ENCODE results near the gene CPSF4. TPM values are rescaled to one million over a fixed set of nuclear protein-coding genes. Genes with fewer than 3 reads are reported as not detected.

Gene CPSF4
- total RNA-seq, 2 donors from 2014 or later = 59.2 to 65.9 TPM

GRCh38 chr7:99398891-99399445 lies 39.8 kb upstream of the CPSF4 start:
- no peaks in the 10 kb centered on the region for H3K9me3 Mint-ChIP-seq
- H3K27ac Mint-ChIP-seq = peak overlapping the region; percentile 76
- no peaks in the 10 kb centered on the region for H3K27me3 Mint-ChIP-seq (ENCODE audit: low read depth)
- peaks cover 11 to 35% of the 10 kb centered on the region in 2 donors for H3K36me3 Mint-ChIP-seq (ENCODE audit: insufficient read depth in 2 of 2)
- no peak for DNase-seq
- no peak overlapping the region for H3K4me3 Mint-ChIP-seq
- peaks cover 2% of the 10 kb centered on the region for H3K4me1 Mint-ChIP-seq (ENCODE audit: low read depth)
- peak in 1 of 2 donors; percentile 4 for ATAC-seq (replicated peaks in 1 of 2)

GRCh38 chr7:99399597-99399996 lies 39.1 kb upstream of the CPSF4 start:
- Mint-ChIP-seq H3K27me3 (ENCODE audit: low read depth) (no peaks in the 10 kb centered on the region), H3K4me3 (no peak overlapping the region), H3K27ac (no peak overlapping the region), H3K4me1 (ENCODE audit: low read depth) (peaks cover 6% of the 10 kb centered on the region), H3K36me3 (ENCODE audit: insufficient read depth in 2 of 2) (peaks cover 14 to 32% of the 10 kb centered on the region in 2 donors), H3K9me3 (no peaks in the 10 kb centered on the region)
- no peak for DNase-seq
- peak in 1 of 2 donors; percentile 1 for ATAC-seq (replicated peaks in 1 of 2)

- Mint-ChIP-seq H3K27ac (peak overlapping the region; percentile 19), H3K36me3 (ENCODE audit: insufficient read depth in 2 of 2) (peaks cover 16 to 37% of the 10 kb centered on the region in 2 donors), H3K9me3 (no peaks in the 10 kb centered on the region), H3K27me3 (ENCODE audit: low read depth) (no peaks in the 10 kb centered on the region), H3K4me3 (no peak overlapping the region), H3K4me1 (ENCODE audit: low read depth) (peaks cover 38% of the 10 kb centered on the region)
- no peak for DNase-seq
- no peak for ATAC-seq (replicated peaks in 1 of 2)
Measured at GRCh38 chr7:99402854-99403253, 35.9 kb upstream of the CPSF4 start.

GRCh38 chr7:99403764-99404163 lies 35.0 kb upstream of the CPSF4 start:
- Mint-ChIP-seq H3K9me3 (no peaks in the 10 kb centered on the region), H3K4me1 (ENCODE audit: low read depth) (peaks cover 38% of the 10 kb centered on the region), H3K36me3 (ENCODE audit: insufficient read depth in 2 of 2) (peaks cover 16 to 29% of the 10 kb centered on the region in 2 donors), H3K27me3 (ENCODE audit: low read depth) (no peaks in the 10 kb centered on the region), H3K27ac (no peak overlapping the region), H3K4me3 (no peak overlapping the region)
- no peak for ATAC-seq (replicated peaks in 1 of 2)
- DNase-seq = no peak

- DNase-seq (no peak), ATAC-seq (replicated peaks in 1 of 2) (no peak)
Measured at GRCh38 chr7:99404235-99404976, 34.3 kb upstream of the CPSF4 start.

GRCh38 chr7:99404977-99405320 lies 33.8 kb upstream of the CPSF4 start:
- H3K27me3 Mint-ChIP-seq (ENCODE audit: low read depth) = no peaks in the 10 kb centered on the region
- H3K36me3 Mint-ChIP-seq (ENCODE audit: insufficient read depth in 2 of 2) = peaks cover 19 to 34% of the 10 kb centered on the region in 2 donors
- H3K9me3 Mint-ChIP-seq = no peaks in the 10 kb centered on the region
- H3K27ac Mint-ChIP-seq = no peak overlapping the region
- no peak overlapping the region for H3K4me3 Mint-ChIP-seq
- ATAC-seq (replicated peaks in 1 of 2) (no peak), DNase-seq (no peak)
- H3K4me1 Mint-ChIP-seq (ENCODE audit: low read depth) = peaks cover 41% of the 10 kb centered on the region

More at GRCh38 chr7:99404235-99404976, 34.3 kb upstream of the CPSF4 start:
- Mint-ChIP-seq H3K27ac (no peak overlapping the region), H3K4me1 (ENCODE audit: low read depth) (peaks cover 38% of the 10 kb centered on the region), H3K4me3 (no peak overlapping the region), H3K9me3 (no peaks in the 10 kb centered on the region), H3K36me3 (ENCODE audit: insufficient read depth in 2 of 2) (peaks cover 19 to 33% of the 10 kb centered on the region in 2 donors), H3K27me3 (ENCODE audit: low read depth) (no peaks in the 10 kb centered on the region)

- H3K4me1 Mint-ChIP-seq (ENCODE audit: low read depth) = peaks cover 52% of the 10 kb centered on the region
- H3K9me3 Mint-ChIP-seq = no peaks in the 10 kb centered on the region
- H3K27ac Mint-ChIP-seq = peak overlapping the region; percentile 94
- DNase-seq (no peak), ATAC-seq (replicated peaks in 1 of 2) (no peak)
- H3K36me3 Mint-ChIP-seq (ENCODE audit: insufficient read depth in 2 of 2) = peaks cover 21 to 32% of the 10 kb centered on the region in 2 donors
- H3K27me3 Mint-ChIP-seq (ENCODE audit: low read depth) = no peaks in the 10 kb centered on the region
- peak overlapping the region; percentile 95 for H3K4me3 Mint-ChIP-seq
Measured at GRCh38 chr7:99406557-99406956, 32.2 kb upstream of the CPSF4 start.

GRCh38 chr7:99407872-99408378 lies 30.8 kb upstream of the CPSF4 start:
- H3K36me3 Mint-ChIP-seq (ENCODE audit: insufficient read depth in 2 of 2) = peaks cover 22 to 29% of the 10 kb centered on the region in 2 donors
- H3K4me3 Mint-ChIP-seq = peak overlapping the region; percentile 95
- peak overlapping the region; percentile 94 for H3K27ac Mint-ChIP-seq
- DNase-seq (peak; percentile 37 to 41), ATAC-seq (replicated peaks in 1 of 2) (peak; percentile 6 to 21)
- H3K9me3 Mint-ChIP-seq = no peaks in the 10 kb centered on the region
- H3K27me3 Mint-ChIP-seq (ENCODE audit: low read depth) = no peaks in the 10 kb centered on the region
- peaks cover 52% of the 10 kb centered on the region for H3K4me1 Mint-ChIP-seq (ENCODE audit: low read depth)

- peak; percentile 90 to 95 for DNase-seq
- ATAC-seq (replicated peaks in 1 of 2) = peak; percentile 88 to 89
- Mint-ChIP-seq H3K36me3 (ENCODE audit: insufficient read depth in 2 of 2) (peaks cover 22 to 27% of the 10 kb centered on the region in 2 donors), H3K4me3 (peak within 1 kb of the TSS; percentile 95), H3K27me3 (ENCODE audit: low read depth) (no peaks in the 10 kb centered on the region), H3K4me1 (ENCODE audit: low read depth) (peaks cover 52% of the 10 kb centered on the region), H3K27ac (peak within 1 kb of the TSS; percentile 94), H3K9me3 (no peaks in the 10 kb centered on the region)
Measured at GRCh38 chr7:99408379-99409191, 30.2 kb upstream of the CPSF4 start, which contains the start of the genes BUD31 and PDAP1. BUD31 (plus strand) TSS chr7:99408969; CDS start chr7:99411093, 2,124 bp downstream. PDAP1 (minus strand) TSS chr7:99408597; CDS start chr7:99408548, 49 bp downstream.

- Mint-ChIP-seq H3K9me3 (no peaks in the 10 kb centered on the region), H3K27ac (peak overlapping the region; percentile 94), H3K4me3 (peak overlapping the region; percentile 95), H3K36me3 (ENCODE audit: insufficient read depth in 2 of 2) (peaks cover 20 to 27% of the 10 kb centered on the region in 2 donors), H3K27me3 (ENCODE audit: low read depth) (no peaks in the 10 kb centered on the region), H3K4me1 (ENCODE audit: low read depth) (peaks cover 47% of the 10 kb centered on the region)
- ATAC-seq (replicated peaks in 1 of 2) = peak; percentile 10
- peak in 1 of 2 donors; percentile 21 for DNase-seq
Measured at GRCh38 chr7:99409192-99409572, 29.6 kb upstream of the CPSF4 start.

GRCh38 chr7:99409806-99410205 lies 28.9 kb upstream of the CPSF4 start:
- H3K4me3 Mint-ChIP-seq = peak overlapping the region; percentile 95
- peak overlapping the region; percentile 93 for H3K27ac Mint-ChIP-seq
- H3K36me3 Mint-ChIP-seq (ENCODE audit: insufficient read depth in 2 of 2) = peaks cover 19 to 29% of the 10 kb centered on the region in 2 donors
- ATAC-seq (replicated peaks in 1 of 2) (no peak), DNase-seq (no peak)
- no peaks in the 10 kb centered on the region for H3K27me3 Mint-ChIP-seq (ENCODE audit: low read depth)
- no peaks in the 10 kb centered on the region for H3K9me3 Mint-ChIP-seq
- H3K4me1 Mint-ChIP-seq (ENCODE audit: low read depth) = peaks cover 45% of the 10 kb centered on the region

GRCh38 chr7:99410635-99411034 lies 28.1 kb upstream of the CPSF4 start:
- Mint-ChIP-seq H3K9me3 (no peaks in the 10 kb centered on the region), H3K36me3 (ENCODE audit: insufficient read depth in 2 of 2) (peaks cover 22 to 34% of the 10 kb centered on the region in 2 donors), H3K27ac (peak overlapping the region; percentile 93), H3K4me3 (peak overlapping the region; percentile 95), H3K27me3 (ENCODE audit: low read depth) (no peaks in the 10 kb centered on the region), H3K4me1 (ENCODE audit: low read depth) (peaks cover 42% of the 10 kb centered on the region)
- ATAC-seq (replicated peaks in 1 of 2) (no peak), DNase-seq (no peak)

All from activated T-cell treated with anti-CD3 and anti-CD28 coated beads, Interleukin-2, amount 50 U/mL, for 72 hours (primary cell).